Activated CD8-positive, alpha-beta memory T cell treated with anti-CD3 and anti-CD28 coated beads, Interleukin-2, amount 50 U/mL, for 1 hour (primary cell): ENCODE measurements around the gene NRL.
"Not testable (repeated sequence)": the region's sequence is repeated elsewhere in the genome, so short reads cannot be mapped to it uniquely, and the experiment has no call there.

Experiments
- DNase-seq: peaks from one replicate; pipeline ENCODE4 v3.0.0-alpha.2; 2020; ENCODE audit errors: extremely low read depth

NRL gene

GRCh38 chr14:24052656-24053547, 61.8 kb downstream of the NRL start:
- peak; percentile 19 for DNase-seq

- no peak for DNase-seq
These were observed 62.7 kb downstream of the NRL start, which contains the start of gene CARMIL3 for GRCh38 chr14:24051789-24052655. CARMIL3 (plus strand) TSS chr14:24052009; CDS start chr14:24052154, 145 bp downstream.

GRCh38 chr14:24051176-24051788, 63.5 kb downstream of the NRL start:
- DNase-seq, result no peak

- not testable (repeated sequence) for DNase-seq
These were observed 64.0 kb downstream of the NRL start for GRCh38 chr14:24050753-24051152.

- DNase-seq, result not testable (repeated sequence)
These were observed 65.7 kb downstream of the NRL start for GRCh38 chr14:24049002-24049401.

- DNase-seq, result no peak
These were observed 72.0 kb downstream of the NRL start for GRCh38 chr14:24042746-24043145.

- DNase-seq, result no peak
These were observed 74.1 kb downstream of the NRL start for GRCh38 chr14:24040692-24041091.

- DNase-seq, result no peak
These were observed 76.1 kb downstream of the NRL start for GRCh38 chr14:24038686-24039085.

DNA sequence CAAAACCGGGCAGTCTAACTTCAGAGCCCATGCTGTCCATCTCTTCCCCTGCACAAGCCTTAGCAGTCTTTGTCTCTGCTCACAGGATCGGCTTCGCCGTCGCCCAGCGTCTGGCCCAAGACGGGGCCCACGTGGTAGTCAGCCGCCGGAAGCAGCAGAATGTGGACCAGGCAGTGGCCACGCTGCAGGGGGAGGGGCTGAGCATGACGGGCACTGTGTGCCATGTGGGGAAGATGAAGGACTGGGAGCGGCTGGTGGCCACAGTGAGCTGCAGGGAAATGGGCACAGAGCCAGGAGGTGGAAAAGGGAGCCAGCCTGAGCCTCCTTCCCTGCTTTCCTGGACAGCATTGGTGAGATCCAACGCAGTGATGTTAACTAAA, 77.1 kb downstream of the NRL start:
- DNase-seq, result no peak

DNA sequence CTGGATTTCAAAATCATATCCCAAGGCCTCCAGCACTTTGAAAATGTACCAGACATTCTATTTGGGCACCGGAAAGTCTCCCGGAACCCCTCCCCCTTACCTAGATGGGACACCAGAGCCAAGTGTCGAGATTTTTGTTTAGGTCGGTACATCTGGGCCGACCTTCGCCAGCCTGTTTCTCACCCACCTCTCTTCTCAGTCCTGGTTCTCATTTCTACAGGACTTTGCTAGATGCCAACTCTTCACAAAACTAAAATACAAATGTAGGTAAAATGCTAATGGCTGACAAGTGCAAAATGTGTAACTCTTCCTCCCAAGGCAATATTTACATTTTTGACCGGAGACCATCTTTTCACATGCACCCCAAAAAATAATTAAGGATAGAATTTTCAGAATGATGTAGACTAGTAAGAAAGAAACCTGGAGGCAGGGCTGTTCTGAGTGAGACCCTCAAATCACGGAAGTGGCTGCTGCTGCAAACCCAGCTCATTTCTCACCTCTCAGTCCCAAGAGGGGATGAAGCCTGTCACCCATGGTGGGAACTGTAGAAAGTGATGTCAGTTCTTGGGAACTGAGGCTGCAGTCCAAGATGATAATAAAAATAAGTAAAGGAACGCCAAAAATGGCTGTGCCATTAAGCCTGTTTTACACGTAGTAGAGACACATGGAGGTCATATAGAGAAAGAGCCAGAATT, 77.6 kb downstream of the NRL start:
- DNase-seq, result not testable (repeated sequence)

DNA sequence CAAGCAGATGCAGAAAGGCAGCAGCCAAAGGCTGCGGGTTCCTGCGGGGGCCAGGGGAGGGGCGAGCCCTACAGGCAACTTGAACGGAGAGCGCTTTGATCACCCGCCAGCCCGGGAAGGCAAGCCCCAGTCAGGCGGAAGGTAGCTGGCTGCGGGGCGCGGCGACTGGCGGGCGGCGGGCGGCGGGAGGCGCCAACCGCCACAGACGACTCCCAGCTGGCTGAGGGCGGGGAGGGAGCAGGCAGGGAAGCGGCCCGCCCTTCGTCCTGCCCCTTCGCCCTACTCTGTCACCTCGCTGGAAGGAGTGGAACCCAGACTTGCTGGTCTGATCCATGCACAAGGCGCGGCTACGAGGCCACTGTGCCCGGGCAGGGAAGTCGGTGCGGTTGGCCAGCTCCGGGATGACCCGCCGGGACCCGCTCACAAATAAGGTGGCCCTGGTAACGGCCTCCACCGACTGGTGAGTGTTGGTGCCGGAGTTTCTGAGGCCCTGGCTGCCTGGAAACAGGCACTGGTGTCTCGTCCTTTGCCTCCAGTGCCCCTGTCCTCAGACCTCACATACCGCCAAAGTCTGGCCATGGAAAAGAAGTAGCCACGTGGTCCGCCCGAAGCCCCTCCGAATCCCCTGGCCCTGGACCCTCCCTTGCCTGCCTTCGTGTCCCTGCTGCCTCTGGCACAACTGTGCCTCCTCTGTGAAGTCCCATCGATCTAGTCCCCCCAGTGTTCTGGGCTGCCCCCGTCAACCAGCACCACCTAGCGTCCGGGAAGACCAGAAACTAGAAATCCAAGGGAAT, 78.4 kb downstream of the NRL start:
- DNase-seq, result peak; percentile 21

DNA sequence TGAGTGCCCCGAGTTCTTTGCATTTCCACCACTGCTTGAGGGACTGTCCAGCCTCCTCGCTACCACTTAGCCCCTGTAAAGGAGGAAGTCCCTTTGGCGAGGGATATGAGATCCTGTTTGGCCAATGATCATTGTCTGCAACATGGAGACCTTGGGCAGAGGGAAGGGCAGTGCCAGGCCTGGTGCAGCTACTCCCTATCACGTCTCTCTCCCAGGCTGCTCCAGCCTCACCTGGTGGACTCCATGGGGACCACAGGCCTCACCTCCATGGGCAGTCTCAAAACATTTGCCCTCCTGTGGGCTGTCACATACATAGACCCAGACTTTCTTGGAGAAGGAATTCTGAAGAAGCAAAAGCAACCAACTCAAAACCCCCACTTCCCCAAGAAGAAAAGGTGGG, 79.0 kb downstream of the NRL start:
- DNase-seq, result not testable (repeated sequence)

DNA sequence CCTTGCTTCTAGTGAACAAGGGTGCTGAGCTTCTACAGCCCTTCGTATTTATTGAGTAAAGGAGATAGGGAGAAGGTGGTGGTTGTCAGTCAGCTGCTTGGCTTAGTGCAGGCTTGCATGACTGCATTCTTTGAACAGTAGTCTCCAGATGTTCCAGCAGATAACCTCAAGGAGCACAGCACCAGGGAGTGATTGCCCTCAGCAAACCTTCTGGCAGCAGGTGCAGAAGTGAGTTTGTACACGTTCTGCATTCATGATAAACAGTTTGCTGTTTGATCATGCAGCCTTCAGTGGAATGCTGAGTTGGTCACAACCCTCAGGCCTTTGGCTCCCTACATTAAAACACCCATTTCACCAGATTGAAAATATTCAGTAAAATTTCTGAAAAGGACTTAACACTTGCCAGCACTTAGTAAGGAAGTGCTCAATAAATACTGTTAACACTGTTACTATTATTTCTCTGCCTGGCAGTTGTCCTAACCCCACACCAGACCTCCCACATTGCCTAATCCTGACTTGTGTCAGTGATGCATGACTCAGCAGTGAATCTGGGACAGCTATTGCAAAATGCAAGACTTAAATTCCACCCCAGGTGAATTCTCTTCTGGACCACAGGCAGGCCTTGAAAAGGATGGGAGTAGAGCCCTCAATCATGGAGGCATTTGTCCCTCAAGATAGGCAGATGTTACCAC, 81.9 kb downstream of the NRL start:
- no peak for DNase-seq

DNA sequence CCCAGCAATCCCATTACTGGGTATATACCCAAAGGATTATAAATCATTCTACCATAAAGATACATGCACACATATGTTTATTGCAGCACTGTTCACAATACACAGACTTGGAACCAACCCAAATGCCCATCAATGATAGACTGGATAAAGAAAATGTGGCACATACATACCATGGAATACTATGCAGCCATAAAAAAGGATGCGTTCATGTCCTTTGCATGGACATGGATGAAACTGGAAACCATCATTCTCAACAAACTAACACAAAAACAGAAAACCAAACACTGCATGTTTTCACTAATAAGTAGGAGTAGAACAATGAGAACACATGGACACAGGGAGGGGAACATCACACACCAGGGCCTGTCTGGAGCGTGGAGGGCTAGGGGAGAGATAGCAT, 83.4 kb downstream of the NRL start:
- DNase-seq, result not testable (repeated sequence)

DNA sequence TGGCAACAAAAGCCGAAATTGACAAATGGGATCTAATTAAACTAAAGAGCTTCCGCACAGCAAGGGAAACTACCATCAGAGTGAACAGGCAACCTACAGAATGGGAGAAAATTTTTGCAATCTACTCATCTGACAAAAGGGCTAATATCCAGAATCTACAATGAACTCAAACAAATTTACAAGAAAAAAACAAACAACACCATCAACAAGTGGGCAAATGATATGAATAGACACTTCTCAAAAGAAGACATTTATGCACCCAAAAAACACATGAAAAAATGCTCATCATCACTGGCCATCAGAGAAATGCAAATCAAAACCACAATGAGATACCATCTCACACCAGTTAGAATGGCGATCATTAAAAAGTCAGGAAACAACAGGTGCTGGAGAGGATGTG, 85.1 kb downstream of the NRL start:
- not testable (repeated sequence) for DNase-seq
